Mesothelial cell of epicardium (in vitro differentiated cells): ENCODE results near the gene RSBN1L. TPM values are rescaled to one million over a fixed set of nuclear protein-coding genes. Genes with fewer than 3 reads are reported as not detected.
A peak's percentile ranks its signal among the peaks of the same experiment; 100 is the strongest.
"Not testable (repeated sequence)": the region's sequence is repeated elsewhere in the genome, so short reads cannot be mapped to it uniquely, and the experiment has no call there.

ENCODE experiments used
- DNase-seq, 2 experiments: peaks; one replicate each; pipeline ENCODE4 v3.0.0; 2021; ENCODE audit warnings: low spot score in 2 of 2; ENCODE audit not compliant: unreplicated experiment in 2 of 2
- H3K27ac Mint-ChIP-seq: 2 replicates; pipeline ENCODE4 v1.8.0; 2021; ENCODE audit warnings: mixed read lengths
- H3K27me3 Mint-ChIP-seq: 2 replicates; pipeline ENCODE4 v1.8.0; 2021; ENCODE audit warnings: low read depth, mixed read lengths
- H3K36me3 Mint-ChIP-seq: 2 replicates; pipeline ENCODE4 v1.8.0; 2021; ENCODE audit warnings: mixed read lengths
- H3K4me1 Mint-ChIP-seq: 2 replicates; pipeline ENCODE4 v1.8.0; 2021; ENCODE audit warnings: mixed read lengths
- H3K4me3 Mint-ChIP-seq: 2 replicates; pipeline ENCODE4 v1.8.0; 2021; ENCODE audit warnings: mild to moderate bottlenecking, moderate library complexity, mixed read lengths
- H3K9me3 Mint-ChIP-seq: 2 replicates; pipeline ENCODE4 v1.8.0; 2021; ENCODE audit warnings: mixed read lengths
- total RNA-seq: library from RNA; stranded (reverse); gene quantifications from 3 replicates; pipeline ENCODE4 v1.2.1, GENCODE V29; 2021
- TF ChIP-seq, protein P1 (sequence below): fragments of 200-600 bp; sonication (generic); IDR thresholded peaks from one replicate; pipeline ENCODE4 v1.5.0; 2021; ENCODE audit warnings: antibody characterized with exemption; ENCODE audit not compliant: unreplicated experiment

Gene RSBN1L
- total RNA-seq: 23.4 to 26.7 TPM (median 26.5 TPM) in 3 replicates

DNA sequence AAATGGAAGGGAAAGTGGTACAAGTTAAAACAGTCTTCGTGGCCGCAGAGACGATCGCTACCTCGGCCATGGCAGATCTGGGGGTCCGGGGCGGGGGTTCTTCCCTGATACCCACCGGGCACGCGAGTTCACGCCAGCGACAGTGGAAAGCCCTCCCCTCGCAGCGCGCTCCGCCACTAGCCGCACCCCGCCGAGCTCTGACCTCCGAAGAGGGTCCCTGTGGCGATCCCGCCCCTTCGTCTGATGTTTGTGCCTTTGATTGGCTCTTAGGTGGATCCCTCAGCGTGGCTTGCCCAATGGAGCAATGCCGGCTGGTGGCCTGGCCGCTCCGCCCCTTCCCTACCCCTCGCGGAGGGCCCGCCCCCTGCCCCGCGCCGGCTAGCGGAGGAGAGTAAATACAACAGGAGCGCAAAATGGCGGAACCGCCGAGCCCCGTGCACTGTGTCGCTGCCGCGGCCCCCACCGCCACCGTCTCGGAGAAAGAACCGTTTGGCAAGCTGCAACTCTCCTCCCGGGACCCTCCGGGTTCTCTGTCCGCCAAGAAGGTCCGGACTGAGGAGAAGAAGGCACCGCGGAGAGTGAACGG lies at the start of gene RSBN1L:
Gene RSBN1L (plus strand): TSS at position 403 of the 586 bp plus-strand sequence. CDS start 11 bp downstream, at position 414.
- Mint-ChIP-seq H3K27me3 (no peaks in the 10 kb centered on the region), H3K9me3 (peaks cover 3% of the 10 kb centered on the region), H3K4me3 (peak within 1 kb of the TSS; percentile 99), H3K36me3 (peaks cover 9% of the 10 kb centered on the region), H3K4me1 (peaks cover 36% of the 10 kb centered on the region), H3K27ac (peak within 1 kb of the TSS; percentile 97)
- TF ChIP-seq, protein P1, sequence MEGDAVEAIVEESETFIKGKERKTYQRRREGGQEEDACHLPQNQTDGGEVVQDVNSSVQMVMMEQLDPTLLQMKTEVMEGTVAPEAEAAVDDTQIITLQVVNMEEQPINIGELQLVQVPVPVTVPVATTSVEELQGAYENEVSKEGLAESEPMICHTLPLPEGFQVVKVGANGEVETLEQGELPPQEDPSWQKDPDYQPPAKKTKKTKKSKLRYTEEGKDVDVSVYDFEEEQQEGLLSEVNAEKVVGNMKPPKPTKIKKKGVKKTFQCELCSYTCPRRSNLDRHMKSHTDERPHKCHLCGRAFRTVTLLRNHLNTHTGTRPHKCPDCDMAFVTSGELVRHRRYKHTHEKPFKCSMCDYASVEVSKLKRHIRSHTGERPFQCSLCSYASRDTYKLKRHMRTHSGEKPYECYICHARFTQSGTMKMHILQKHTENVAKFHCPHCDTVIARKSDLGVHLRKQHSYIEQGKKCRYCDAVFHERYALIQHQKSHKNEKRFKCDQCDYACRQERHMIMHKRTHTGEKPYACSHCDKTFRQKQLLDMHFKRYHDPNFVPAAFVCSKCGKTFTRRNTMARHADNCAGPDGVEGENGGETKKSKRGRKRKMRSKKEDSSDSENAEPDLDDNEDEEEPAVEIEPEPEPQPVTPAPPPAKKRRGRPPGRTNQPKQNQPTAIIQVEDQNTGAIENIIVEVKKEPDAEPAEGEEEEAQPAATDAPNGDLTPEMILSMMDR: no peak
- peak; percentile 97 to 98 for DNase-seq

DNA sequence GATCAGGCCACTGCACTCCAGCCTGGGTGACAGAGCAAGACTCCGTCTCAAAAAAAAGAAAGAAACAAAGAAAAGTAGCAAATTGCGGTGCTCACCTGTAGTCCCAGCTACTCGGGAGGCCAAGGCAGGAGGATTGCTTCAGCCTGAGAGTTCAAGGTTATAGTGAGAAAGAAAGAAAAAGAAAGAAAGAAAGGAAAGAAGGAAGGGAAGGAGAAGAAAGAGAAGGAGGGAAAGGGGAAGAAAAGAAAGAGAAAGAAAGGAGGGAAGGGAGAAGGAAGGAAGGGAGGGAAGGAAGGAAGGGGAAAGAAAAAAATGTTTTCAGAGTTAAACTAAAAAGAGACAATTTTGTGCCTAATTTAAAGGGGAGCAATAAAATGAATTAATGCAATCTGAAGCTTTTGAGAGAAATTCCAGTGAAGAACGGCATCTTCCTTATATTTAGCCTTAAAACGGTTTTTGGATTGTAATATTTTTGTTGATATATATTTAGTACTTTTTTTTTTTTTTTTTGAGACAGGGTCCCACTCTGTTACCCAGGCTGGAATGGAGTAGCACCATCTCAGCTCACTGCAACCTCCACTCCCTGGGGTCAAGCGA lies 47.4 kb upstream of the RSBN1L start:
- no peak for DNase-seq
- TF ChIP-seq, protein P1: no peak
- H3K27me3 Mint-ChIP-seq: no peaks in the 10 kb centered on the region
- peaks cover 12% of the 10 kb centered on the region for H3K4me1 Mint-ChIP-seq
- H3K4me3 Mint-ChIP-seq: no peak overlapping the region
- peak overlapping the region; percentile 32 for H3K27ac Mint-ChIP-seq
- peaks cover 11% of the 10 kb centered on the region for H3K36me3 Mint-ChIP-seq
- no peaks in the 10 kb centered on the region for H3K9me3 Mint-ChIP-seq

DNA sequence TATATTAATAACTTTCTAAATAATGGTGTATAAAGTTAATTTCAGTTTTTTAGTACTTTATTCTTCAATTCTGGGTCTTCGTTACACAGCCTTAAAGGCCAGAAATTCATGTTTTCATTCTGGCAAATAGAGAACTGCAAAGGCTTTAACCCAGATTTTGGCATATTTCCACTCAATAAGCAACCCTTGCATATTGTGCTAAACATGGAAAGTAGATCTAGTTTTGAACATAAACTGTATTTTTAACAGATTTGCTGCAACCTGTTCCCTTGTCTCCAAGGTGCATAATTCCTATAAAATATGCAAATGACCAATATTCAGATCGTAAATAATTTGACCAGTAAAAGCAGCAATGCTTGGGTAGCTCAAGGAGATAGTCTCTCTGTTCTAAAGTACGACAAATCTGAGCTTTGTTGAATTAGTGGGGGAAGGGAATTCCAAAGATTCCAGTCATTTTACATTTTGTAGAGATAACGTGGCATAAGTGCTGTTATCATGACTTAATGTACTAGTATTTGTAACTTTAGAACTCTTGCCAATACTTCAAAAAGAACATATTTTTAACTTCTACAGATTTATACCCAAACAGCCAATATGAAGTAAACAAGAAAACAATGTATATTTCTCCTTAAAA lies 46.4 kb upstream of the RSBN1L start:
- Mint-ChIP-seq H3K4me1 (peaks cover 12% of the 10 kb centered on the region), H3K36me3 (peaks cover 4% of the 10 kb centered on the region), H3K4me3 (no peak overlapping the region), H3K27ac (peak overlapping the region; percentile 85), H3K27me3 (no peaks in the 10 kb centered on the region), H3K9me3 (no peaks in the 10 kb centered on the region)
- TF ChIP-seq, protein P1: no peak
- no peak for DNase-seq

DNA sequence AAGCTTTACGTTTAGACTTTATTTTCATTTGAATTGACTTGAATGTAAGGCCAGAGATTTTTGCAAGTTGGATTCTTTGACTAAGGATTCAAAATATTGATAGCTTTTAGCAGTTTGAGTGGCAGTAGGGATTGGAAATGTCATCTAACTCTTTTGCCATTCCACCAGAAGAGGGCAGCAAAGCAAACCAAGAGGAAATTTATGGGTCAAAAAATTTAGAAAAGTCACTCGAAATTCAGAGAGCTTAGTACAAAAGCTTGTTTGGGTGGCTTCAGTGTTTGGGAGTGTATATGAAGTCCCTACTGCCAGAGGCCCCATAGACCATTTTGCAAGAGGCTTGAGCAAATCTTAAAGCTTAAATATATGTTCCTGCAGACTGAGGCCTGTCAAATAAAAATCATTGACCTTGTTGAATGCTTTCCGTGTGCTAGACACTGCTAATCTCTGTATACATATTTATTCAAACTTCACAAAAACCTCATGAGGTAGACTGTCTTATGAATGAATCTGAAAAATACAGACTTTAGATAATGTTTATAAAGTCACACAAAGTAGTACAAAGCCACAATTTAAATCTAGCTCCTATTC lies 44.6 kb upstream of the RSBN1L start:
- TF ChIP-seq, protein P1: peak; percentile 63
- Mint-ChIP-seq H3K36me3 (peaks cover 2% of the 10 kb centered on the region), H3K4me1 (peaks cover 12% of the 10 kb centered on the region), H3K9me3 (no peaks in the 10 kb centered on the region), H3K27ac (peak overlapping the region; percentile 56), H3K27me3 (no peaks in the 10 kb centered on the region), H3K4me3 (no peak overlapping the region)
- DNase-seq: no peak

DNA sequence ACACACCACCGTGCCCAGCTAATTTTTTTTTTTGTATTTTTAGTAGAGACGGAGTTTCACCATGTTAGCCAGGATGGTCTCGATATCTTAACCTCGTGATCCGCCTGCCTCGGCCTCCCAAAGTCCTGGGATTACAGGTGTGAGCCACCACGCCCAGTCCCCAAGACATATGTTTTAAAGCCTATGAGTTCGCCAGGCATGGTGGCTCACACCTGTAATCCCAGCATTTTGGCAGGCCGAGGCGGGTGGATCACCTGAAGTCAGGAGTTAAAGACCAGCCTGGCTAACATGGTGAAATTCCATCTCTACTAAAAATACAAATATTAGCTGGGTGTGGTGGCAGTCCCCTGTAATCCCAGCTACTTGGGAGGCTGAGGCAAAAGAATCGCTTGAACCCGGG lies 43.4 kb upstream of the RSBN1L start:
- not testable (repeated sequence) for DNase-seq, H3K27ac Mint-ChIP-seq, H3K4me3 Mint-ChIP-seq

DNA sequence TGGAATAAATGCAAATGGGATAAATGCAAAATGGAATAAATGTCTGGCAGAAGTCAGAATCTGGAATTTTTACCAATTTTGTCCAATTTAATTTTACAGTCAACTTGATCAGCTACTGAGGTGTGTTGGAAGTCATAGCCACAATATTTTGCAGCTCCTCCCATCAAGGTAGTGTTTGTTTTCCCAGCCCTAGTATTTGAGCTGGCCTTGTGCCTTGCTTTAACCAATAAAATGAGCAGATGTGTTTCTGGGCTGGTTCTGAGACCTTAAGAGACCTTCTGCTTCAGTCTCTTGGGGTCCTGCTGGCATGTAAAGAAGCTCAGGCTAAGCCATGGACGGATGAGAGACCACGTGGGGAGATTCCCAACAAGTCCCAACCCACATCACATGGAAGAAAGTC lies 42.7 kb upstream of the RSBN1L start:
- Mint-ChIP-seq H3K36me3 (peaks cover 3% of the 10 kb centered on the region), H3K27ac (no peak overlapping the region), H3K4me1 (peaks cover 12% of the 10 kb centered on the region), H3K9me3 (no peaks in the 10 kb centered on the region), H3K27me3 (no peaks in the 10 kb centered on the region), H3K4me3 (no peak overlapping the region)
- no peak for DNase-seq
- TF ChIP-seq, protein P1: no peak

More for the DNA sequence above, 43.4 kb upstream of the RSBN1L start:
- H3K36me3 Mint-ChIP-seq, H3K27me3 Mint-ChIP-seq, H3K9me3 Mint-ChIP-seq: not testable (repeated sequence)
- H3K4me1 Mint-ChIP-seq: peaks cover 12% of the 10 kb centered on the region
